HG03565 (cell line): Measurements from ENCODE around the gene MCHR1.
"Not testable (repeated sequence)": the region's sequence is repeated elsewhere in the genome, so short reads cannot be mapped to it uniquely, and the experiment has no call there.

Experiments used
- ATAC-seq: cut with Tn5 transposase; IDR thresholded peaks from one replicate; pipeline ENCODE4 v1.9.1; 2021; ENCODE audit warnings: mild to moderate bottlenecking, moderate library complexity; ENCODE audit not compliant: unreplicated experiment

MCHR1 gene

GRCh38 chr22:40654522-40655167 lies 24.6 kb upstream of the MCHR1 start:
- ATAC-seq = no peak

- ATAC-seq = not testable (repeated sequence)
Observed at GRCh38 chr22:40655941-40656340, 23.3 kb upstream of the MCHR1 start.

GRCh38 chr22:40656651-40657050 lies 22.6 kb upstream of the MCHR1 start:
- not testable (repeated sequence) for ATAC-seq

- no peak for ATAC-seq
Observed at GRCh38 chr22:40659166-40659565, 20.1 kb upstream of the MCHR1 start.

DNA sequence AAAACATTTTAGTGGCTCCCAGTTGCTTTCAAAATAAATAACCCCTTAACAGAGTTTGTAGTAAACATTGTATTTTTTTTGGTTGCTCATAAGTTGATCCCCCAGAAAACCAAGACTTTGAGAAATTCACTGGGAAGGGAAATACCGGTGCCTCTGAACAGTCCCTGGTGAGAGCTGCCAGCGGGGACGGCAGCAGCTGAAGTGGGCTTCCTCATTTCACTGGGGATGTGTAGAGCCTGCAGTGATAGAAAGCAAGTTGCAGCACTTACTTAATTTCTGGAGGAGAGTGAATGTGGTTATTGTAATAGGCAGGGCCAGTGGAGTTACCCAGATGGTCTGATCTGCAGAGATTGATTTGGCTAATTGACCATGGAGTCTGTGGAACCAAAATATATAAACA lies 18.6 kb upstream of the MCHR1 start:
- ATAC-seq = no peak

GRCh38 chr22:40661671-40662070 lies 17.6 kb upstream of the MCHR1 start:
- ATAC-seq = no peak

- ATAC-seq = no peak
Observed at GRCh38 chr22:40665312-40665711, 14.0 kb upstream of the MCHR1 start.

DNA sequence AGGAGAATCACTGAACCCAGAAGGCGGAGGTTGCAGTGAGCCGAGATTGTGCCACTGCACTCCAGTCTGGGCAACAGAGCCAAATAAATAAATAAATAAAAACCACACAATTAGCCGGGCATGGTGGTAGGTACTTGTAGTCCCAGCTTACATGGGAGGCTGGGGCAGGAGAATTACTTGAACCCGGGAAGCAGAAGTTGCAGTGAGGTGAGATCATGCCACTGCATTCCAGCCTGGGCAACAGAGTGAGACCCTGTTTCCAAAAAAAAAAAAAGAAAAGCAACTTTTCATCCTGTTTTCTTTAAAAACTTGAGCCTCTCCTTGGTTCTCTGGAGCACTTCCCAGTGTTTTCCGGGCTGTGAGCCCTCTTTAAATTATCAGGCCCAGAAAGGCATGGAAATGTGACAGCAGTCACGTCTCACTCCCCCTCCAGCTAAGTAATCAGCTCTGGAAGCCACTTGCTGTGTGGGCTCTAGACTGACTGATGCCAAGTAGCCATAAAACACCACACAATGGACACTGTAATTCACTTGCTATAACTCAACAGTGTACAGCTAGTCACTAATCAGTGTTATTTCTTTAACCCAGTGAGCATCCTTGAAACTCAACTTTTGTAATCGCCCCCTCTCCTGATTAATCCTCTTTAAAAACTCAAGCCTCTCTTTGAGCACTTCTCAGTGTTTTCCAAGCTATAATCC lies 13.0 kb upstream of the MCHR1 start:
- no peak for ATAC-seq

DNA sequence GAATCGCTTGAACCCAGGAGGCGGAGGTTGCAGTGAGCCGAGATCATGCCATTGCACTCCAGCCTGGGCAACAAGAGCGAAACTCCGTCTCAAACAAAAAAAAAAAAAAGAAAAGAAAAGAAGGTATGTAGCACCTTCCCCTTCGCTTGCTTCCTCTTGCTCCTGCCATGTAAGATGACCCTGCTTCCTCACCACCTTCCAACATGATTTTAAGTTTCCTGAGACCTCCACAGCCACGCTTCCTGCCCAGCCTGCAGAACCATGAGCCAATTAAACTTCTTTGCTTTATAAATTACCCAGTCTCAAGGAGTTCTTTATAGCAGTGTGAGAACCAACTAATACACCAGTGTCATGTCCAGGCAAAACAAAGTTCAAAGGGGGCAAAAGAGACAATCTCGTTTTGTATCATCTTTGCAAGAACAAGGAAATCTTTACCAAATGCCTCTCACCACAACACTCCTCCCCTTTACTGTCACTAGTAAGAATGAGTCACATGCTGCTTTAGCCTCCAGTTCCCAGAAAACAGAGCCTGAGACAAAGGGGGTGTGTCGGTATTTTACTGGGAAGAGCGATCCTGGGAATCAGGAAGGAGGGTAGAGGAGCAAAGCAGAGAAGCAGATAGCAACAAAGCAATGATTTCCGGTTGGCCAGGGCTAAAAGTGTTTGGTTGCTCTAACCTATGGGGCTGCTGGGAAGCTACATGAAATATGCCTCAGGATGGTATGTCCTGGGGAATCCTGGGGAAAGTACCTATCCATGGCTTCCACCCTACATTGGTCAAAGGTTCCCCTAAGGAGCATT lies 10.5 kb upstream of the MCHR1 start:
- ATAC-seq = no peak

GRCh38 chr22:40670058-40670457 lies 9.2 kb upstream of the MCHR1 start:
- no peak for ATAC-seq

GRCh38 chr22:40671369-40671768 lies 7.9 kb upstream of the MCHR1 start:
- ATAC-seq = no peak

DNA sequence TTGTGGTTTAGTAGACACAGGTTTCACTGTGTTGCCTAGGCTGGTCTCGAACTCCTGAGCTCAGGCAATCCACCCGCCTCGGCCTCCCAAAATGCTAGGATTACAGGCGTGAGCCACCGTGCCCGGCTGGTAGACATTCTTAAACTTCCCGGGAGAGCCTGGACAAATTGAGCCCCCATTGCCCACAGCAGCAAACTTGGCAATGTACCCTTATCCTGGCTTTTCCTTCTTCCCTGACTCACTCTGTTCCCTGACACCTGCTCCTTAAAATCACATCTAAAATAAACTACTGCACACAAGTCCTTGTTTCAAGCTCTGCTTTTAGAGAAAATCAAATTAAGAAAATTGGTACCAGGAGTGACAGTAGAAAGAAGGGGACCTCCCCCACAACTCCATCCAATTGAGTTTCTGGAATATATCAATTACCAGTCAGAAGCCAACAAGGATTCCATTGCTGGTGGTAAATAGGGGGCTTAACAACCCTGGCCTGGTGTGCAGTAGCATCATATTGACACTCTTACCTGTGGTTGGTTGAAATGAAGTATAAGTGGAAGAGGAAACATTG lies 7.4 kb upstream of the MCHR1 start:
- no peak for ATAC-seq

- ATAC-seq = no peak
Observed at GRCh38 chr22:40673017-40673416, 6.3 kb upstream of the MCHR1 start.

DNA sequence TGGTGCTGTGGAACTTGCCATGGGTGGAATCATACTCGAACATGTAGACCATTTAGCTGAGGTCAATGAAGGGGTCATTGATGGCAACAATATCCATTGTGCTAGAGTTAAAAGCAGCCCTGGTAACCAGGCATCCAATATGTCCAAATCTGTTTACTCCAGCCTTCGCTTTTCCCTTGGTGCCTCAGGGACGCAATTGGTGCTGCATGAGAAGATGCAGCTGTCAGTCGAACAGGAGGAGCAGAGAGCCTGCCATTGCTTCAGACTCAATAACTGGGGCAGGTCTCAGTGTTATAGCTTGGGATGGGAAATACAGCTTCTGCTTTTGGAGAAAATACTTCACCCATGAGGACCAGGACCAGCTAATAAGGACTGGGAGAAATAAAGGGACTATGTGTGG lies 5.0 kb upstream of the MCHR1 start:
- ATAC-seq = no peak

DNA sequence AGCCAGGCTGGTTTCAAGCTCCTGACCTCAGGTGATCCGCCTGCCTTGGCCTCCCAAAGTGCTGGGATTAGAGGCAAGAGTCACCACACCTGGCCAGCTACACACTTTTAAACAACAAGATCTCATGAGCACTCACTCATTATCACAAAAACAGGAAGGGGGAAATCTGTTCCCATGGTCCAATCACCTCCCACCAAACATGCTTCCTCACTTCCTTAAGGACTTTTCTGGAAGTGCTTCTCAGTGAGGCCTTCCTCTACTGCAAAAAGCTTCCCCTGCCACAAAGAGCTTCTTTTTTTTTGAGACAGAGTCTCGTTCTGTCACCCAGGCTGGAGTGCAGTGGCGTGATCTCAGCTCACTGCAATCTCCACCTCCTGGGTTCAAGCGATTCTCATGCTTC lies 3.1 kb upstream of the MCHR1 start:
- ATAC-seq = not testable (repeated sequence)

- ATAC-seq = no peak
Observed at GRCh38 chr22:40676644-40677043, 2.6 kb upstream of the MCHR1 start.

GRCh38 chr22:40678493-40679248 lies 613 bp upstream of the MCHR1 start:
- no peak for ATAC-seq

DNA sequence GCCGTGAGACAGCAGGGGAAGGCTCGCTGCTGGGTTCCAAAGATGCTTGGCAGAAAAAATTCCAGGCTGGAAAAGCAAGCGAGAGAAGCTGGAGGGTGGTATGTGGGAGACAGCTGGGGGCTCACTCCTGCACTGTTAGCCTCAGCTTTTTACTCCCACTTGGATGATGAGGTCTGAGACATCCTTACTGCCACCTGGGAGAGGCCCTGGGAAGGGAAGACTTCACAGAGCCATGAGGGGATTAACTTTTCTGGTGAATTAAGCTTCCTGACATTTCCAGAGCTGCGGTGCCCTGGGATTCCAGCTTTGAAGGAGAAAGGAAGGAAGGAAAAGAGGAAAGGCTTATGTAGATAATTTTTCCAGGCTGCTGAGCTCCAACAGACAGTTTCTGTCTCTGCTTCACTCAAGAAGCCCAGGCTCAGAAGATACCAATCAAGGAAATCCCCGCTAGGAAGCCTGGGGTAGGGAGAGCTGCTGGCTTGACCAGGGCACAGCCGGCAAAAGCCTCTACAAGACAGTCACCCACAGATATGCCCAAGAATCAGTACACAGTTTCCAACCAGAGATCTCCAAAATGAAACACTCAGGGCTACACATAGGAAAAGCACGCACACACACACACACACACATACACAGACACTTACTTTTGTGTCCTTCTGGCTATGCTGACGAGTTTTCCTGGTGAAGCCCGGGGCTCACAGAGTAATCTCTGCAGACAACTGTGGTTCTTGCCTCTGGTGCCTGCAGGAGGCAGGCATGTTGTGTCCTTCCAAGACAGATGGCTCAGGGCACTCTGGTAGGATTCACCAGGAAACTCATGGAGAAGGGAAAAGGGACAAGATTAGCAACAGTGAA lies 907 bp downstream of the MCHR1 start:
- no peak for ATAC-seq

DNA sequence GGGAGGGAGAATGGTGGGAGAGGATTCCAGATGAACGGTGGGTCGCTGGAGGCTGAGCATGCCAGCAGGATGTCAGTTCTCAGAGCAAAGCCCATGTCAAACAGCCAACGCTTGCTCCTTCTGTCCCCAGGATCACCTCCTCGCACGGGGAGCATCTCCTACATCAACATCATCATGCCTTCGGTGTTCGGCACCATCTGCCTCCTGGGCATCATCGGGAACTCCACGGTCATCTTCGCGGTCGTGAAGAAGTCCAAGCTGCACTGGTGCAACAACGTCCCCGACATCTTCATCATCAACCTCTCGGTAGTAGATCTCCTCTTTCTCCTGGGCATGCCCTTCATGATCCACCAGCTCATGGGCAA lies 1.5 kb downstream of the MCHR1 start:
- ATAC-seq = no peak

GRCh38 chr22:40681451-40681850 lies 2.2 kb downstream of the MCHR1 start:
- ATAC-seq = no peak
